GM12878 (cell line): ENCODE results near the gene DGLUCY.

Experiments used
- BCL11A ChIP-seq: IDR thresholded peaks from 2 replicates; pipeline ENCODE4 v1.6.1; 2011; ENCODE audit warnings: low read depth, low read length
- IRF4 ChIP-seq: IDR thresholded peaks from 2 replicates; pipeline ENCODE4 v1.6.1; 2011; ENCODE audit warnings: low read depth, low read length
- ZBTB11 ChIP-seq: fragments of 450-650 bp; formaldehyde crosslinking; IDR thresholded peaks from 2 replicates; pipeline ENCODE4 v1.5.0; 2022; ENCODE audit warnings: mild to moderate bottlenecking, missing genetic modification characterization

GRCh38 chr14:91193069-91193468, 79.2 kb downstream of the DGLUCY start:
- TF ChIP-seq IRF4 (no peak), ZBTB11 (CRISPR knock-in tag) (no peak), BCL11A (no peak)
